ENCODE data around the gene SLC35F1. TPM values are rescaled to one million over a fixed set of nuclear protein-coding genes. Genes with fewer than 3 reads are reported as not detected.
A peak's percentile ranks its signal among the peaks of the same experiment; 100 is the strongest.

SLC35F1 gene
- total RNA-seq, 2 donors from 2014 or later, result under 0.01 to 0.78 TPM

GRCh38 chr6:118296129-118296901 is 389.3 kb downstream of the SLC35F1 start:
- no peak for TF ChIP-seq POLR2A (IDR thresholded peaks at IDR 0.05)
- TF ChIP-seq, protein P1, sequence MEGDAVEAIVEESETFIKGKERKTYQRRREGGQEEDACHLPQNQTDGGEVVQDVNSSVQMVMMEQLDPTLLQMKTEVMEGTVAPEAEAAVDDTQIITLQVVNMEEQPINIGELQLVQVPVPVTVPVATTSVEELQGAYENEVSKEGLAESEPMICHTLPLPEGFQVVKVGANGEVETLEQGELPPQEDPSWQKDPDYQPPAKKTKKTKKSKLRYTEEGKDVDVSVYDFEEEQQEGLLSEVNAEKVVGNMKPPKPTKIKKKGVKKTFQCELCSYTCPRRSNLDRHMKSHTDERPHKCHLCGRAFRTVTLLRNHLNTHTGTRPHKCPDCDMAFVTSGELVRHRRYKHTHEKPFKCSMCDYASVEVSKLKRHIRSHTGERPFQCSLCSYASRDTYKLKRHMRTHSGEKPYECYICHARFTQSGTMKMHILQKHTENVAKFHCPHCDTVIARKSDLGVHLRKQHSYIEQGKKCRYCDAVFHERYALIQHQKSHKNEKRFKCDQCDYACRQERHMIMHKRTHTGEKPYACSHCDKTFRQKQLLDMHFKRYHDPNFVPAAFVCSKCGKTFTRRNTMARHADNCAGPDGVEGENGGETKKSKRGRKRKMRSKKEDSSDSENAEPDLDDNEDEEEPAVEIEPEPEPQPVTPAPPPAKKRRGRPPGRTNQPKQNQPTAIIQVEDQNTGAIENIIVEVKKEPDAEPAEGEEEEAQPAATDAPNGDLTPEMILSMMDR (IDR thresholded peaks at IDR 0.05), result no peak
- WGBS, 2 donors, result 32 to 39% methylated on average over 5 of the region's 5 CpGs
- DNase-seq, result no peak
- no peaks in the 10 kb centered on the region for H3K9me3 ChIP-seq
- H3K36me3 ChIP-seq (replicated peaks in 1 of 2; ENCODE audit: insufficient read depth in 1 of 2, low read depth in 2 of 2), result no peaks in the 10 kb centered on the region
- no peak overlapping the region for H3K4me3 ChIP-seq
- peak; percentile 53 for ATAC-seq
- H3K27me3 ChIP-seq, result no peaks in the 10 kb centered on the region
- intact Hi-C loops (cut with DNase I), result no loop called here
- peaks cover 7% of the 10 kb centered on the region for H3K4me1 ChIP-seq
- no peak overlapping the region for H3K27ac ChIP-seq

GRCh38 chr6:118297821-118298220 is 390.8 kb downstream of the SLC35F1 start:
- H3K4me3 ChIP-seq, result no peak overlapping the region
- H3K4me1 ChIP-seq, result peaks cover 7% of the 10 kb centered on the region
- no peaks in the 10 kb centered on the region for H3K27me3 ChIP-seq
- WGBS, 2 donors, result 87 to 96% methylated on average over 2 of the region's 2 CpGs
- no peak overlapping the region for H3K27ac ChIP-seq
- DNase-seq, result no peak
- intact Hi-C loops (cut with DNase I), result no loop called here
- no peaks in the 10 kb centered on the region for H3K36me3 ChIP-seq (replicated peaks in 1 of 2; ENCODE audit: insufficient read depth in 1 of 2, low read depth in 2 of 2)
- ATAC-seq, result no peak
- TF ChIP-seq POLR2A (IDR thresholded peaks at IDR 0.05), result no peak
- TF ChIP-seq, protein P1 (IDR thresholded peaks at IDR 0.05), result no peak
- no peaks in the 10 kb centered on the region for H3K9me3 ChIP-seq

DNA sequence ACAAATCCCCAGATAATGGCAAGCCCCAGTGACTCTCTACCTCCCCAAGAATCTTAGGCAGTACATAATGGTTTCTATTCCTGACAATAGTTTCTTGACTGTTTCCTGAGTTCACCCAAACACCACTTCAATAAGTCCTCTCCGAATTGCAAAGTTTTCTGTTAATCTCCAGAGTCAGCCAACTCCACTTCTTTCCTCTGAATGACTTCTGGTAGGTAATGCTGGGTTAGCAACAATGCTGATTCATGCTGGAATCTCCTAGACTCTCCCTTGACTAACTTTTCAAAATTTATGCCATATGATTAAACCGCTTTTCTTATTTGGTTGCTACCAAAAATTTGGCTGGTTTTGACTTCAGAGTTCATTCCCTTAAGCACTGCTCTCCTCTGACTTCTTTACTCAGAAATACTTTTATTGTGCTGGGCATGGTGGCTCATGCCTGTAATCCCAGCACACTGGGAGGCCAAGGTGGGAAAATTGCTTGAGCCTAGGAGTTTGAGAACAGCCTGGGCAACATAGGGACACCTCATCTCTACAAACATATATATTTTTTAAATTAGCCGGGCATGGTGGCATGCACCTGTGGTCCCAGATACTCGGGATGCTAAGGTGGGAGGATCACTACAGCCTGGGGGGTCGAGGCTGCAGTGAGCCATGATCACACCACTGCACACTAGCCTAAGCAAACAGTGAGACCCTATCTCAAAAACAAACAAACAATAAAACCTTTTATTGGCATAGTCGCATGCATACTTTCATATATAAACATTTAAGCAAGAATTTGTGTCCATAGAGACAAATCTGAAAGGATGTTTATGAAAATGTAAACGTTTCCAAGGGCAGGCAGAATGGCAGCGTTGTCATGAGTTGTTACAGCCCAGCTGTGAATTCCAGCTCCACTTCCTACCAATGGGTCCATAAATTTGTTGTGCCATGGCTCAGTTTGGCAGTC is 391.7 kb downstream of the SLC35F1 start:
- no peak overlapping the region for H3K27ac ChIP-seq
- DNase-seq (no peak), ATAC-seq (no peak)
- TF ChIP-seq, protein P1 (IDR thresholded peaks at IDR 0.05), result no peak
- no peak for TF ChIP-seq POLR2A (IDR thresholded peaks at IDR 0.05)
- WGBS, 2 donors, result 50 to 52% methylated on average over 8 of the region's 8 CpGs
- no peaks in the 10 kb centered on the region for H3K36me3 ChIP-seq (replicated peaks in 1 of 2; ENCODE audit: insufficient read depth in 1 of 2, low read depth in 2 of 2)
- no peaks in the 10 kb centered on the region for H3K27me3 ChIP-seq
- H3K9me3 ChIP-seq, result no peaks in the 10 kb centered on the region
- peaks cover 7% of the 10 kb centered on the region for H3K4me1 ChIP-seq
- no peak overlapping the region for H3K4me3 ChIP-seq
- intact Hi-C loops (cut with DNase I), result no loop called here

GRCh38 chr6:118299457-118299856 is 392.4 kb downstream of the SLC35F1 start:
- TF ChIP-seq POLR2A (IDR thresholded peaks at IDR 0.05), result no peak
- TF ChIP-seq, protein P1 (IDR thresholded peaks at IDR 0.05), result no peak

More at GRCh38 chr6:118299457-118299856, 392.4 kb downstream of the SLC35F1 start:
- no peak overlapping the region for H3K4me3 ChIP-seq
- peaks cover 7% of the 10 kb centered on the region for H3K4me1 ChIP-seq
- DNase-seq (no peak), ATAC-seq (no peak)
- no peaks in the 10 kb centered on the region for H3K27me3 ChIP-seq
- H3K27ac ChIP-seq, result no peak overlapping the region
- no peaks in the 10 kb centered on the region for H3K9me3 ChIP-seq
- 71% methylated on average over 4 of the region's 4 CpGs for WGBS, 2 donors
- intact Hi-C loops (cut with DNase I), result no loop called here
- no peaks in the 10 kb centered on the region for H3K36me3 ChIP-seq (replicated peaks in 1 of 2; ENCODE audit: insufficient read depth in 1 of 2, low read depth in 2 of 2)
